Measurements from ENCODE around the gene CATSPER1.

CATSPER1 gene

GRCh38 chr11:65981972-65982823, 44.1 kb downstream of the CATSPER1 start:
- no peaks in the 10 kb centered on the region for H3K27me3 ChIP-seq (ENCODE audit: control insufficient read depth, insufficient read depth, low read length)
- H3K4me1 ChIP-seq (ENCODE audit: control insufficient read depth, insufficient read depth, low read length) = no peaks in the 10 kb centered on the region
- H3K9me3 ChIP-seq (ENCODE audit: control insufficient read depth, insufficient read depth, low read length) = no peaks in the 10 kb centered on the region
- no peak for DNase-seq (ENCODE audit: low read depth, low spot score)
- no peak overlapping the region for H3K4me3 ChIP-seq (ENCODE audit: low read length)
- H3K27ac ChIP-seq (ENCODE audit: low read length) = no peak overlapping the region
- WGBS (ENCODE audit: insufficient coverage, insufficient read length) = no CpG with 5 or more reads among the region's 16 CpGs
- peaks cover 10% of the 10 kb centered on the region for H3K36me3 ChIP-seq (ENCODE audit: control insufficient read depth, insufficient read depth, low read length)

GRCh38 chr11:65981101-65981740, 45.1 kb downstream of the CATSPER1 start:
- peaks cover 15% of the 10 kb centered on the region for H3K36me3 ChIP-seq (ENCODE audit: control insufficient read depth, insufficient read depth, low read length)
- no peaks in the 10 kb centered on the region for H3K27me3 ChIP-seq (ENCODE audit: control insufficient read depth, insufficient read depth, low read length)
- H3K9me3 ChIP-seq (ENCODE audit: control insufficient read depth, insufficient read depth, low read length) = no peaks in the 10 kb centered on the region
- H3K27ac ChIP-seq (ENCODE audit: low read length) = no peak overlapping the region
- no peaks in the 10 kb centered on the region for H3K4me1 ChIP-seq (ENCODE audit: control insufficient read depth, insufficient read depth, low read length)
- H3K4me3 ChIP-seq (ENCODE audit: low read length) = no peak overlapping the region
- no CpG with 5 or more reads among the region's 12 CpGs for WGBS (ENCODE audit: insufficient coverage, insufficient read length)
- DNase-seq (ENCODE audit: low read depth, low spot score) = no peak

- no peak for DNase-seq (ENCODE audit: low read depth, low spot score)
- no peak overlapping the region for H3K4me3 ChIP-seq (ENCODE audit: low read length)
- no peak overlapping the region for H3K27ac ChIP-seq (ENCODE audit: low read length)
- no peaks in the 10 kb centered on the region for H3K27me3 ChIP-seq (ENCODE audit: control insufficient read depth, insufficient read depth, low read length)
- no peaks in the 10 kb centered on the region for H3K4me1 ChIP-seq (ENCODE audit: control insufficient read depth, insufficient read depth, low read length)
- peaks cover 15% of the 10 kb centered on the region for H3K36me3 ChIP-seq (ENCODE audit: control insufficient read depth, insufficient read depth, low read length)
- no peaks in the 10 kb centered on the region for H3K9me3 ChIP-seq (ENCODE audit: control insufficient read depth, insufficient read depth, low read length)
- WGBS (ENCODE audit: insufficient coverage, insufficient read length) = no CpG with 5 or more reads among the region's 10 CpGs
Observed at GRCh38 chr11:65979261-65979759, 47.0 kb downstream of the CATSPER1 start.

- DNase-seq (ENCODE audit: low read depth, low spot score) = no peak
- Histone ChIP-seq H3K36me3 (ENCODE audit: control insufficient read depth, insufficient read depth, low read length) (peaks cover 15% of the 10 kb centered on the region), H3K4me3 (ENCODE audit: low read length) (no peak overlapping the region), H3K27ac (ENCODE audit: low read length) (no peak overlapping the region), H3K27me3 (ENCODE audit: control insufficient read depth, insufficient read depth, low read length) (no peaks in the 10 kb centered on the region), H3K9me3 (ENCODE audit: control insufficient read depth, insufficient read depth, low read length) (no peaks in the 10 kb centered on the region), H3K4me1 (ENCODE audit: control insufficient read depth, insufficient read depth, low read length) (no peaks in the 10 kb centered on the region)
- no CpG with 5 or more reads among the region's 34 CpGs for WGBS (ENCODE audit: insufficient coverage, insufficient read length)
Observed at GRCh38 chr11:65978391-65979238, 47.7 kb downstream of the CATSPER1 start.

- H3K27me3 ChIP-seq (ENCODE audit: control insufficient read depth, insufficient read depth, low read length) = no peaks in the 10 kb centered on the region
- DNase-seq (ENCODE audit: low read depth, low spot score) = no peak
- WGBS (ENCODE audit: insufficient coverage, insufficient read length) = no CpG with 5 or more reads among the region's 29 CpGs
- H3K36me3 ChIP-seq (ENCODE audit: control insufficient read depth, insufficient read depth, low read length) = peaks cover 15% of the 10 kb centered on the region
- no peaks in the 10 kb centered on the region for H3K4me1 ChIP-seq (ENCODE audit: control insufficient read depth, insufficient read depth, low read length)
- no peak overlapping the region for H3K27ac ChIP-seq (ENCODE audit: low read length)
- no peak overlapping the region for H3K4me3 ChIP-seq (ENCODE audit: low read length)
- H3K9me3 ChIP-seq (ENCODE audit: control insufficient read depth, insufficient read depth, low read length) = no peaks in the 10 kb centered on the region
Observed at GRCh38 chr11:65977621-65978390, 48.5 kb downstream of the CATSPER1 start.

- Histone ChIP-seq H3K9me3 (ENCODE audit: control insufficient read depth, insufficient read depth, low read length) (no peaks in the 10 kb centered on the region), H3K27me3 (ENCODE audit: control insufficient read depth, insufficient read depth, low read length) (no peaks in the 10 kb centered on the region), H3K27ac (ENCODE audit: low read length) (no peak overlapping the region), H3K4me3 (ENCODE audit: low read length) (no peak overlapping the region), H3K4me1 (ENCODE audit: control insufficient read depth, insufficient read depth, low read length) (no peaks in the 10 kb centered on the region), H3K36me3 (ENCODE audit: control insufficient read depth, insufficient read depth, low read length) (peaks cover 15% of the 10 kb centered on the region)
- DNase-seq (ENCODE audit: low read depth, low spot score) = no peak
- WGBS (ENCODE audit: insufficient coverage, insufficient read length) = no CpG with 5 or more reads among the region's 43 CpGs
Observed at GRCh38 chr11:65976216-65977176, 49.8 kb downstream of the CATSPER1 start.

GRCh38 chr11:65975771-65976170, 50.5 kb downstream of the CATSPER1 start:
- H3K9me3 ChIP-seq (ENCODE audit: control insufficient read depth, insufficient read depth, low read length) = no peaks in the 10 kb centered on the region
- peaks cover 15% of the 10 kb centered on the region for H3K36me3 ChIP-seq (ENCODE audit: control insufficient read depth, insufficient read depth, low read length)
- WGBS (ENCODE audit: insufficient coverage, insufficient read length) = no CpG with 5 or more reads among the region's 9 CpGs
- no peaks in the 10 kb centered on the region for H3K4me1 ChIP-seq (ENCODE audit: control insufficient read depth, insufficient read depth, low read length)
- no peak overlapping the region for H3K4me3 ChIP-seq (ENCODE audit: low read length)
- H3K27me3 ChIP-seq (ENCODE audit: control insufficient read depth, insufficient read depth, low read length) = no peaks in the 10 kb centered on the region
- H3K27ac ChIP-seq (ENCODE audit: low read length) = no peak overlapping the region
- no peak for DNase-seq (ENCODE audit: low read depth, low spot score)

- Histone ChIP-seq H3K4me1 (ENCODE audit: control insufficient read depth, insufficient read depth, low read length) (no peaks in the 10 kb centered on the region), H3K27me3 (ENCODE audit: control insufficient read depth, insufficient read depth, low read length) (no peaks in the 10 kb centered on the region), H3K9me3 (ENCODE audit: control insufficient read depth, insufficient read depth, low read length) (no peaks in the 10 kb centered on the region), H3K4me3 (ENCODE audit: low read length) (no peak overlapping the region), H3K27ac (ENCODE audit: low read length) (no peak overlapping the region), H3K36me3 (ENCODE audit: control insufficient read depth, insufficient read depth, low read length) (peaks cover 19% of the 10 kb centered on the region)
- no CpG with 5 or more reads among the region's 13 CpGs for WGBS (ENCODE audit: insufficient coverage, insufficient read length)
- DNase-seq (ENCODE audit: low read depth, low spot score) = no peak
Observed at GRCh38 chr11:65973439-65974110, 52.7 kb downstream of the CATSPER1 start.

- H3K27ac ChIP-seq (ENCODE audit: low read length) = no peak overlapping the region
- WGBS (ENCODE audit: insufficient coverage, insufficient read length) = no CpG with 5 or more reads among the region's 8 CpGs
- no peaks in the 10 kb centered on the region for H3K4me1 ChIP-seq (ENCODE audit: control insufficient read depth, insufficient read depth, low read length)
- peaks cover 18% of the 10 kb centered on the region for H3K36me3 ChIP-seq (ENCODE audit: control insufficient read depth, insufficient read depth, low read length)
- no peaks in the 10 kb centered on the region for H3K27me3 ChIP-seq (ENCODE audit: control insufficient read depth, insufficient read depth, low read length)
- DNase-seq (ENCODE audit: low read depth, low spot score) = no peak
- H3K4me3 ChIP-seq (ENCODE audit: low read length) = no peak overlapping the region
- no peaks in the 10 kb centered on the region for H3K9me3 ChIP-seq (ENCODE audit: control insufficient read depth, insufficient read depth, low read length)
Observed at GRCh38 chr11:65972116-65972515, 54.2 kb downstream of the CATSPER1 start.

All from iPS DF 6.9 (cell line).